Kidney glomerular epithelial cell (primary cell): ENCODE results near the gene RAB11FIP5.
"Not testable (repeated sequence)": the region's sequence is repeated elsewhere in the genome, so short reads cannot be mapped to it uniquely, and the experiment has no call there.

Experiments used
- DNase-seq: peaks from one replicate; lab custom pipeline; 2025; lab: John Stamatoyannopoulos, UW

The RAB11FIP5 gene

DNA sequence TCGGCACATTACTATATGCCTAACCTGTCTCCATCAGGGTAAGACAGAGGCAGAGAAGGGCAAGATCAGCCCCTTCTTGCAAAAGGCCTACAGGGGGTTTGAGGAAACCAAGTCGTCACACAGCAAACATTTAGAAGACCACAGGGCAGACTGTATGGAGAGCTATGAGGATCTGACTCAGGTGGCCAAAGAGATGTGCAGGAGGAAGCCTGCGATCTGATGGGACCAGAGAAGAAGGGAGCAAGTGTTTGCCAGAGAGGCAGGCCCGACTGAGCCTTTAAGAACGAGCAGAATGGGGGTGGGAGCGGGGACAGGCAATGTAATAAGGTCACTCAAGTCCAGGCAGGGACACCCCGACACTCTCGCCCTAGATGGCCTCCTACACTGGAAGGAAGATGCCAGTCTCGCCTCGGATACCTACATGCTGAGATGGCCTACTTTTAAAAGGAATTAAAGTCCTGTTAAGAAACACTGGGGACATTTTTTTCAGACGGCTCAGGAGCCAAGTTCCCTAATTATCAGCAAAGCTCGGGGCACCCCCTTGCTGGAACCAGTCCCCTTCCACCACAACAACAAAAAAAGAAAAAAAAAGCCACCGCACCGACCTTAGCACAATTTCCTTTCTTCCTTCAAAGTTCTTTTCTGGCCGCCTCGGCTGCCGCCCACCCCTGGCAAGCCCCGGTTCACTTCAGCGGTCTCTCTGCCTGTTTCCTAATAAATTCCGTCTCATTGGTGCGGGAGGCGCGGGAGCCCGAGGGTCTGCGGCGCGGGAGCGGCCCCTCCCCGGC lies 42.7 kb downstream of the RAB11FIP5 start:
- no peak for DNase-seq

DNA sequence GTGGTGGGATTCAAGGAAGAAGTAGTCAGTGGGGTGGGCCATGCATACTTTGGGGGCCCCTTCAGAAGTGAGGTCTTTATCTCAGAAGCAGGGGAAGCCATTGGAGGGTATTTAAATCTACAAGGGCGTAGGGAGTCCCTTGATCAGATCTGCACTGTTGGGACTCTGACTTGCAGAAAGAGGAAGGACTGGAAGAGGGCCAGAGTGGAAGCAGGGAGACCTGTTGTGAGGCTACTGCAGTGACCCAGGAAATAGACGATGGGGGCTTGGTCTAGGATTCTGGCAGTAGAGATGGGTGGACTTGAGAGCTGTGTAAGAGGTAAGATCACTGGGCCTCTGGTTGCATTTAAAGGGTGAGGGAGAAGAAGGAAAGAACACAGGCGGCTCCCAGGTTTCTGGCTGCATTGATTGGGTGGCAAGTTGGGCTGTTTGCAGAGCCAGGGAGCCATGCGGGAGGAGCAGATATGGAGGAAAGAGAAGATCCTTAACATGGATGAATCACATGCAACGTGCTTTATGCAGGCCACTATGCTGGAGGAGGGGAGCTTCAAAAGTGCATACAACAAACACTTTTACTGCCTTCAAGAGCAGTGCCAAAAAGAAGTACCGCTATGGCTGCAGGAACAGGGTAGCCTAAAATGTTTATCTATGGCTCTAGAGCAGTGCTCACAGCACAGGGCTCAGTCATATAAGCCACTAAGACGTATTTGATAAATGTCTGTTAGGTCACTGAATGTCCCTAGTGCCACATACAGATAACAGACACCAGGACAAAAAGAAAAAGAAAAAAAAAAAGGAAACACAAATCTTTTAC lies 43.5 kb downstream of the RAB11FIP5 start:
- no peak for DNase-seq

DNA sequence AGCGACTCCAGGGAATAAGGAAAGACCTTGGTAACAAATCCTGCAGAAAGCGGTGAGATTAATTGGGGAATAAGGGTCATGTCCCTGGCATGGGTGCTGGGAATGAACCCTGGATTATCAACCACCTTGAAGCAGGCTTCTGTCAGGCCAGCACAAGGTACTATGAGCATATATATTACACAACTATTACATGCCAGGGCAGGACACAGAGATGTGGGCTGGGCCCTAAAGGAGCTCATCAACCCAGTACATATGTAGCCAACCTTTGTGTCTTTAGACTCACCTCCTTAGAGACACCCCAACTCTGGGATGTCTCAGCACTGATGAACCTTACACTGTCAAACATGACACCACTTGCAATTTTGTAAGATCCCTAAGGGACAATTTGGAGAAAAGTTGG lies 44.6 kb downstream of the RAB11FIP5 start:
- no peak for DNase-seq

DNA sequence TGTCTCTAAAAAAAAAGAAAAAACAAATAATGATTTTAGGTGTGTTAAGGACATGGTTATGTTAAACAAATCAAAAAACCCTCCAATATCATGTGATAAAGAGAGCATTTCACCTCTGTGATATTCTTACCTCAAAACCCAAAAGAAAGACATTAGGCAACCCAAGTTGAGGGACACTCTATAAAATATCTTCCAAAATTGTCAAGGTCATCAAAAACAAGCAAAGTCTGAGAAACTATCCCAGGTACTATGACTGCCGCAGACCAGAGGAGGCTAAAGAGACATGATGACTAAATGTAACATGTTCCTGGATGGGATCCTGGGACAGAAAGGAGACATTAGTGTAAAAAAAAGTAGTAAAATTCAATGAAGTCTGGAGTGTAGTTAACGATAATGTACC lies 45.7 kb downstream of the RAB11FIP5 start:
- no peak for DNase-seq

DNA sequence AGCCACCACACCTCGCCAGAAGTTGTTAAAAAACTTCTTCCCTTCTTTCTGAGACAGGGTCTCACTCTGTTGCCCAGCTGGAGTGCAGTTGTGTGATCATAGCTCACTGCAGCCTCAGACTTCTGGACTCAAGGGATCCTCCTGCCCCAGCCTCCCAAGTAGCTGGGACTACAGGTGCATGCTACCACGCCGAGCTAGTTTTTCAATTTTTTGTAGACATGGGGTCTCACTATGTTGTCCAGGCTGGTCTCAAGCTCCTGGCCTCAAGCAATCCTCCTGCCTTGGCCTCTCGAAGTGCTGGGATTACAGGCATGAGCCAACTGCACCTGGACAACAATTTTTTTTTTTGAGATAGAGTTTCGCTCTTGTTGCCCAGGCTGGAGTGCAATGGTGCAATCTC lies 47.7 kb downstream of the RAB11FIP5 start:
- not testable (repeated sequence) for DNase-seq

DNA sequence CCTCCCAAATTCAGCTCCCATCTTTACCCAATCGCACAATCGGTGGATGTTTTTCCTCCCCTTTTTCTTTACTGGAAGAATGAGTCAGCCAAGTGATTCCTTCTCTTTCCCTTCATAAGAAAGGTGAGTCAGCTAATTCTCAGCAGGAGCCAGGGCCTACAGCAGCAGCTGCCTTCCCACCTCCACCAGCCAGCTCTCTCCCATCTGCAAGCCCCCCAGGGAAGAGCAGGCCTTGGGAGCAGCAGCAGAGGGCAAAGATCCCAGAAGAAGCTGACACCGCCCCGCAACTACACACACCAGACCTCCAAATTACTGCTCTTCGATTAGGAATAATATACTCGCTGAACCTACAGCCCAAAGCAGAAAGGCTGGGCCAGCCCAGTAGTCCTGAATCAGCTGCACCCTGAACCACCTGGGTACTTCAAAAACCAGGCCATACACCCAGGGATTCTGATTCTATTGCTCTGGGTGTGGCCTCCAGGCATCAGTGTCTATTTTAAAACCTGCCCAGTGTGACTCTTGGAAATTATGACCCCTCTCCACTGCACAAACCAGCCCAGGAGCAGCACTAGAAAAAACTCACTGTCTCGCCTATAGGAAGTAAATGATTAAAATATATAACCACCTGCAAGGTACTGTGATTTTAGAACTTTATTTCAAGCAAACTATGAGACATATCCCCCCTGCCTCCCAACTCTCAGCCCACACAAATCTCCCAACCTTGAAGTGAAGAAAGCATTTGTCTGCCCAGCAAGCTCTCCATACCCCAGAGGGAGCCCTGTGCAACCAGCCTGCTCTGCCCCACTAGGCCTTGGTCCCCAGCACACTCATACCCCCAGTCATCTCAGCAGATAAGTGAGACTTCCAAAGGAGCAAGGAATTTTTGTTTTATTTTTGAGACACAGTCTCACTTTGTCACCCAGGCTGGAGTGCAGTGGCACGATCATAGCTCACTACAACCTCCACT lies 48.6 kb downstream of the RAB11FIP5 start:
- DNase-seq = peak; percentile 79

DNA sequence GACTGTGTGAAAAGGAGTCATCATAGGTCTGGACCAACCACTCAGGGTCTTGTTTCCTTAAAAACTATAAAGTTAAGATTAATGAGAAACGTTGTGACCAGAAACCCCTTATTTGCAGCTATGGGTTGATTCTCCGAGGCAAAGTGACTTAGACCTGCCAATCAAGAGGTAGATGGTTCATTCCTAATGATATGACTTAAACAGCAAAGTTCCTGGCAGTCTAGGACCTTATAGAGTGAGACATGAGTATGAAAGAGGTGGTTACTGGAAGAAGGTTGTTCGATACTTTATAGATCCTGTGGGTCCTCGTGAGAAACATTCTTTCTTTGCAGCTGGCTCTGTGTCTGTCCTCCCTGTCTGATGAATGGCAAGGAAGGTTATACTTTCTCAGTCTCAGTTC lies 49.3 kb downstream of the RAB11FIP5 start:
- no peak for DNase-seq

DNA sequence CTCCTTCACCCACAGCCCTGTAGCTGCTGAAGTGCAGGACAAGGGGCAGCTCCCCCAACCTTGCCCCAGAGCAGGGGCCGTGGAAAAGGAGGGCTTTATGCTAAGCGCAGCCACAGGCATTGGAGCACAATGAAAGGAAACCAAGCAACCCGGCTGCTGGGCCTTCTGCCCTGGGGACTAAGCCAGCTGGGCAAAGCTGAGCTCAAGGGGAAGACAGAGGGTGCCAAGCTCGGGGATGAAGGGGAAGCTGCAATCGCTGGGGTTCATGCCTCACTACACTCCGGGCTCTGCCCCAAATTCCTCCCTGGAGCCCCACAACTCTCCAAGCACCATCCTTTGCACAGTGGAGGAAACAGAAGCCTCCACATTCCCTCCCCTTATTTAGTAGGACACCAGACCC lies 53.6 kb downstream of the RAB11FIP5 start:
- DNase-seq = no peak

DNA sequence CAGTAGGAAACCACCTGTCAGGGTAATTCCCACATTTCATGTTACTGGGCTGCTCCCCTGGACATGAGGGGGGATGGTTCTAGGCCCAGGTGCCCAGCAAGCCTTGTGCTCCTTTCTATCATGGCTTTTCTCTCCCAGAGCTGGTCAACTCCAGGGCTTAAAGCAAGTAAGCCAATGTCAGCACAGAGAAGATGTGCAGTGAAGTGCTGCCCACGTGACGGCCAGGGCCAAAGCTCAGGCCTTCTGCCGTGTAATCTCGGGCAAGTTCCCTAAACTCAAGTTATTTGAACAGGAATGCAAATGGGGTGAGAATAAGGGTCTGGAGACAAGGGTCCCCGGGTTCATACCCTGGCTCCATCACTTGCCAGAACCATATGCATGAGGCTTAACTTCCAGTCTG lies 57.8 kb downstream of the RAB11FIP5 start:
- DNase-seq = no peak

DNA sequence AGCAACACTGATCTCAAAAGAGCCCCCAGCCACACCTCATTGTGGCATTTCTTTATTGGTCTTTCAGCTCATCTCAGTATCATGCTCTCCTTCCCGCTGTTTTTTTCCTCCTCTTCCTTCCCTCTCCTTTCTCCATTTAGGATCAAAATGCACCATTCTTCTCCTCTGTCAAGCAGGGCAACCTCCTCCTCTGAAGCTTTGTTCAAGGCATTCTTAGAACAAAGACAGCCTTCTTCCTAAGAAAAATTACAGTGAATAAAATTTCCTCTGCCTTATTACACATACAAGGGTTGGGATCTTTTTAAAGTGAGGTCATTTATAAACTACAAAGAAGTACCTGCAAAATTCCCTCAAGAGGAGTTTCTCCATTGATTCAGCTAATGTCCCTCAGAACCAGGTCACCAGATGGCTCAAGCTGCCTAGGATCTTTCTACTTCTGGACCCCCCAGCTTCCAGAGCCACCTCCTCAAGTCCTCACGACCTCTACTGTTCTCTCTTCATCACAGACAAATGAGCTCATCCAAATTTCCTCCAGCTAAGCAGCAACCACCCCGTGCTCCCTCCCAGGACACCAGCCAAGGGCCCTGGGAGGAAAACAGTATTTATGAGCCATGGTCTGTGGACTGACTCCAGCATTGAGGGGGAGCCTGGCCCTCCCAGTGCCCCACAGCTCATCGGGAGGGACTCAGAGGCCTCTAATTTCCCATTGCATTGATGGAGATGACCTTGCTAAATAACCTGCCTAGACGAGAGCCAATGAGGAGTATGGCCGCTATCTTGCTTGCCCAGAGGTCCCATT lies 59.2 kb downstream of the RAB11FIP5 start:
- no peak for DNase-seq

DNA sequence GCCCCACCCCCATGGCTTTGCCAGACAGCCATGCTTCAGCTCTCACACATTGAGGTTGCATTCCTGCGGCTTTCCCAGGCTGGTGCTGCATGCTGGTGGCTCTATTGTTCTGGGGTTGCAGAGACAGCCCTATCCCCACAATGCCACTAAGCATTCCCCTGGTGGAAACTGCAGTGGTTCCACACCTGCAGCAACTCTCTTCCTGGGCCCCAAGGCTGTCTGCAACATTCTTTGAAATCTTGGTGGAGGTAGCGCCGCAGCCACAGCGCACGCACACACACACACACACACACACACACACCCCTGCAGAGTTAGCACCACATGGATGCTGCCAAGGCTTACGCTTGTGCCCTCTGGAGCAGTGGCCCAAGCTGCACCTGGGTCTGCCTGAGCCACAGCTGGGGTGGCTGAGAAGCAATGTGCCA lies 62.6 kb downstream of the RAB11FIP5 start:
- DNase-seq = no peak

DNA sequence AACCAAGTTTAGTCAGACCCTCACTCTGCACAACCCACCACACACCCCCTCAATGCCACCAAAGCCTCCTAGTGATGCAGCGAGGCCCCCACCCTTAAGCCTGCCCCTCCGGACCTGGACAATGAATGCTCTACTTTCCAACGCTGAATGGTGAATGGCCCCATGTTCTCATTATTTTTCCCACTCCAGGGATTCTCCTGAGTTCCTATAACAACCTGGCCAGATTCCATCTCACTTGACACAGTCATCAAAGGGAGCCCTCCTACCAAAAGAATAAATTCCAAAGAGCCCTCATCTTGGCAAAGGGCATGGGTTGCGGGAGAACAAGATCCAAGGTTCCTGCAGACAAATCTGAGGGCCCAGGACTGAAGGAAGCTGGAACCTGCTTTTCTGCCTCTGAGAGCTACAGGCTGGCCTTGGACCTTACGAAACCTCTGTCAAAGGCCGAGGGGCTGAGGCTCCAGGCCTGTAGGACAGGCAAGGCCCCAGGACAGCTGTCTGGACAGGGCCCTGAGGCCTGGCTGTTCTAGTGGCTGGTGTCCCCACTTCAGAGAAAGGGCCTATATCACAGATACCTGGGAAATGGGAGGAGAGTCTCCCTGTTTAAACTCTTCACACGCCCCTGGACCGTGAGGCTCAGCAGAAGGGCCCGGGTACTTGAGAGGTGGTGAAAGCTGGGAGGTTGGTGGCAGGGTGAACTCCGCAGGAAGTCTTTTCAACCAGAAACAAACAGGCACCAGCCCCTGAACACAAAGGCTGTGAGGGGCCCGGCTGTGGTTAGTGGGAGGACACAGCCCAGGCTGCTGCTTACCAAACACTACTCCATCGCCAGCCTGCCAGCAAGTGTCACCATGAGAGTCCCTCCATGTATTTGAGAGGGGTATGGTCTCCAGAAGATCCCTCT lies 68.6 kb downstream of the RAB11FIP5 start:
- no peak for DNase-seq

DNA sequence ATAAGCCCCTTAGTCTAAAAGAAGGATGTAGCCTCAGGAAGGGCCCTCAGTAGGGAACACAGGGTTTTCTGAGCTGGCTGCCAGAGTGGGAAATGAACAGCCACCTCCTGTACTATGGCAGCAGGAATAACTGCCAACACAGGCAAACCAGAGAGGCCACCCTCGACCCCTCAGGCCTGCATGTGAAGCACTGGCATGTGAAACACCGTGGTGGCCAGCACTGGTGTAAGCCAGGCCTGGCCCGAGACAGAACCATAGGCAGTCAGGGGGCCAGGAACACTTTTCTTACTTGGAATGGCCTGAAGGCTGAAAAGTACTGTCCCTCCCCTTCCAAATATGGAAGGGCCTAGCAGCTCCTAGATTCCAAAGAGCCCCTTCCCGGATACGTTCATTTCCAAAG lies 69.5 kb downstream of the RAB11FIP5 start:
- no peak for DNase-seq

DNA sequence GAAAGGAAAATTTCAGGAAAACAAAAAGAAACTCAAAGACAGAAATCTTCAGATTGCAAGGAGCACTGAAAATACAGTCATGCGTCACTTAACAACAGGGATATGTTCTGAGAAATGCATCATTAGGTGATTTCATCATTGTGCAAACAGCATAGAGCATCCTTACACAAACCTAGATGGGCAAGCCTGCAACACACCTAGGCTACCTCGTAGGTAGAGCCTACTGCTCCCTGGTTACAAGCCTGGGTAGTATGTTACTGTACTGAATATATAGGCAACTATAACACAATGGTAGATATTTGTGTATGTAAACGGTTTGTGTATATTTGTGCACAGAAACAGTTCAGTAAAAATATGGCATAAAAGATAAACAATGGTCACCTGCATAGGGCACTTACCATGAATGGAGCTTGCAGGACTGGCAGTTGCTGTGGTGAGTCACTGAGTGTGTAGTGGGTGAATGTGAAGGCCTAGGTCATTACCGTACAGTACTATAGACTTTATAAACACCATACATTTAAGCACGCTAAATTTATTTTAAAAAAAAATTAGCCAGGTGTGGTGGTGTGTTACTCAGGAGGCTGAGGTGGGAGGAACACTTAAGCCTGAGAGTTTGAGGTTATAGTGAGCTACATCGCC lies 74.7 kb downstream of the RAB11FIP5 start:
- DNase-seq = no peak

DNA sequence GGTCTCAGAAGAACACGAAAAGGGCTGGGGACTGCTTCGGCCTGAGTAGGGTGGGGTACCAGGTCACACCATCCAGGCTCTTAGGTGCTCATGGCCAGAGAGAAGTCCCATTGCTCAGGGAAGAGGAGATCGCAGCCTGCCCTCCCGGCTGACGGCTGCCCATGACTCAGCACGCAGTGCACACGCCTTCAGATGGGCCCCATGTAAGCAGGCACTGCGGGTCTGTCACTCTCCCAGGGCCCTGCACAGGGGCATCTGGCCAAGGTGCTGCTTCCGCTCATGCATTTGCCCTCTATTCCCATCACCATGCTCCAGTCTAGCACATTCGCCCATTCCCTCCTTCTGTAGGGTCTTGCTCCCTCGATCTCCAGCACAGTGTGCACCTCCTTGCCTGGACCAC lies 76.0 kb downstream of the RAB11FIP5 start:
- DNase-seq = no peak

DNA sequence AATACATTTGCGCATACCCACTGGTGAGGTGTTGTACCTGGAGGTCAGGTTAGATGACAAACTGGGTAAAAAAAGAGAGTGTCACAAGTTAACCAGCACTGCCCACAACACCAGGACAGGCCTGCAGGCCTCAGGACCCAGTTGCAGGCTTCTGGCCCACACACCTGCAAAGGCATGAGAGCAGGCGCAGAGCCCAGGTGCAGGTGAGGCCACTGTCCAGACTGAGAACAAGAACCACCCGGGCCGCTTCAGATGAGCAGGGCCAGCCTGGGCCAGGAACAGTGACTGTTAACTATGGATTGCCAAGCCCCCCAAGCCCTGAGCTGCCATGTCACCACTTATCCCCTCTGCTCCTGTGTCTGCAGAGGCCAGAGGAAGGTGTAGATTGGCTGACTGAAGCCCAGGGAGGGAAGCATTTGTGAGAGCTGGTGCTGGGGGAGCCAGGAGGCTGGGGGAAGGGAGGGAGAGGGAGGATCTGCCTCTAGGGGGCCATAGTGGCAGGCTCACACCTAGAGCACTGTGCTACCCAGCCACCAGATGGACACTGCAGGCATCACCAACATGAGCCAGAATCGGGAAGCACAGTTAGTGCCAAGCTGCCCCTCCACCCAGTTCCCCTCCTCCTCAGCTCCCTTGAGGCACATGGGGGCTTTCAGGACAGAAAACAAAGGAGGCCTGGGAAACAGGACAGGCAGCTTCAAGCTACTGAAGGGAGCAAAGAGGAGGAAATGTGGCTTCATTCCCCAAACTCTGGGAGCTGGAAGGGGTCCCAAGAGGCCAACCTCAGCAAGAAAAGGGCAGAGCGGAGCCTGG lies 76.6 kb downstream of the RAB11FIP5 start:
- DNase-seq = no peak

DNA sequence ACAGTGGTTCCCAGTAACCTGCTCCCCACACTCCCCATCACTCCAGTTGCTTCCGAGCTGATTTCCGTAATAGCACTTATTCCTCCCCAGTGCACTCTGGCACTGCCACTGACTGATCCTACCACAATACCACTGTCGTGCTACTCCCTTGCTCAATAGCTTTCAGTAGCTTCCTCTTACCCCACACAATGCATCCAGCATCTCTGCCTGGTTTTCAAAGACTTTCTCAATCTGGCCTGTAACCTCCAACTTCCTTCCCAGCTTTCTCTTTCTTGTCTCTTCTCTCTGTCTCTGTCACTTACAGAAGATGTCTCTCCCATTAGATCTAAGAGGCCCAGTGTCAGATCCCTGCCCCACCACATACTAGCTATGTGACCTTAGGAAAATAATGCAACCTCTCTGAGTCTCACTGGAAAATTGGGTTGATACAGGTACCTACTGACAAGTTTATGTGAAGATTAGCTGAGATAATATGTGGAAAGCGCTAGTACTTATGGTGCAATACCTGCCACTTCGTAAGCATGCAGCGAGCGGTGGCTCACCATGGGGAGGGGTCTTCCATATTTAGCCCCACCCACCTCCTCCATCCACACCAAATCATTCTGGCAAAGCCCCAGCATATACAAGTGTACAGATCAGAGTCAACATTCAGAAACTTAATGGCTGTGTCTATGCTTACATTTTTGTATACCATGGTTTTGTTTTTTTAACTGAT lies 77.9 kb downstream of the RAB11FIP5 start:
- DNase-seq = no peak

DNA sequence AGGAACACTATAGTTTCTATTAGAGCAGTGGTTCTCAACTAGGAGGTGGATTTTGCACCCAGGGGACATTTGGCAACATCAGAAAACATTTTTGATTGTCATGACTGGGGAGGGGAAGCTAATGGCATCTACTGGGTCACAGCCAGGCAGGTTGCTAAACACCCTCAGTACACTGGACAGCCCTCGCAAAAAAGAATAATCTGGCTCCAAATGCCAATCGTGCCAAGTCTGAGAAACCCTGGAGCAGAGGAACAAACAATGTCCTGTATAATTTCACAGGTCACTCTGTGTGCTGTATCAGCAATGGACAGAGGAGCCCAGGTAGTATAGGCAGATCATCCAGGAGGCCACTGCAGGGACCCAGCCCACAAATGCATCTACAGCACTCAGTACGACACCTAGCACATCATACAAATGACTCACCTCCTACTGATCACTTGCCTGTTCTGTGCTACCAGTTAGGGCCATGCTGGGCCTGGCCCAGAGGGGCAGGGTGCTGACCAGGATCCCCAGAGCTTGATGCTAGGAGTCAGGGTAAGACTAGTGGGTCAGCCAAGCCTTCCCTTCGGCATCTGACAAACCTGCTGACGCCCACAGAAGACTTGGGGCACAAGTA lies 78.9 kb downstream of the RAB11FIP5 start:
- no peak for DNase-seq
